ENCODE results near the gene OLFML1. TPM values are rescaled to one million over a fixed set of nuclear protein-coding genes. Genes with fewer than 3 reads are reported as not detected.

Gene OLFML1
- total RNA-seq, 1 donor from 2014 or later, result not detected

GRCh38 chr11:7527029-7527428 lies 41.7 kb downstream of the OLFML1 start:
- no peak overlapping the region for H3K4me3 Mint-ChIP-seq (ENCODE audit: unreplicated experiment)
- Histone ChIP-seq H2AFZ (ENCODE audit: low read depth, low read length) (no peak overlapping the region), H3K79me2 (ENCODE audit: insufficient read depth, low read length) (no peaks in the 10 kb centered on the region), H3K27me3 (ENCODE audit: insufficient read depth, low read length) (no peaks in the 10 kb centered on the region), H3K9me3 (ENCODE audit: insufficient read depth, low read depth, low read length) (no peaks in the 10 kb centered on the region), H3K4me1 (ENCODE audit: insufficient read depth, low read length) (no peaks in the 10 kb centered on the region), H3K4me2 (ENCODE audit: low read length) (no peak overlapping the region), H3K36me3 (ENCODE audit: insufficient read depth, low read length) (no peaks in the 10 kb centered on the region), H3K27ac (ENCODE audit: low read depth, low read length) (no peak overlapping the region), H3K9ac (ENCODE audit: low read length) (no peak overlapping the region), H3K4me3 (ENCODE audit: insufficient read depth, low read depth, low read length) (no peak overlapping the region), H4K20me1 (ENCODE audit: insufficient read depth, low read length) (no peaks in the 10 kb centered on the region)
- DNase-seq (ENCODE audit: low read depth) (no peak), FAIRE-seq (no peak)
- H3K27me3 Mint-ChIP-seq (ENCODE audit: low read depth, unreplicated experiment), result peaks cover 24% of the 10 kb centered on the region
- H3K36me3 Mint-ChIP-seq (ENCODE audit: low read depth, unreplicated experiment), result no peaks in the 10 kb centered on the region
- no peak for TF ChIP-seq EZH2 (IDR thresholded peaks at IDR 0.05; ENCODE audit: insufficient read depth, low read length)
- no peak for TF ChIP-seq CTCF (IDR thresholded peaks at IDR 0.05; ENCODE audit: insufficient read depth, low read depth, low read length)
- no peaks in the 10 kb centered on the region for H3K4me1 Mint-ChIP-seq (ENCODE audit: low read depth, unreplicated experiment)
- peaks cover 3% of the 10 kb centered on the region for H3K9me3 Mint-ChIP-seq (ENCODE audit: unreplicated experiment)
- H3K27ac Mint-ChIP-seq (ENCODE audit: unreplicated experiment), result no peak overlapping the region

GRCh38 chr11:7528514-7529049 lies 43.3 kb downstream of the OLFML1 start:
- Mint-ChIP-seq H3K27ac (ENCODE audit: unreplicated experiment) (no peak overlapping the region), H3K27me3 (ENCODE audit: low read depth, unreplicated experiment) (peaks cover 23% of the 10 kb centered on the region), H3K9me3 (ENCODE audit: unreplicated experiment) (peaks cover 3% of the 10 kb centered on the region), H3K36me3 (ENCODE audit: low read depth, unreplicated experiment) (no peaks in the 10 kb centered on the region), H3K4me1 (ENCODE audit: low read depth, unreplicated experiment) (no peaks in the 10 kb centered on the region), H3K4me3 (ENCODE audit: unreplicated experiment) (no peak overlapping the region)
- no peak for DNase-seq (ENCODE audit: low read depth)
- H3K9me3 ChIP-seq (ENCODE audit: insufficient read depth, low read depth, low read length), result no peaks in the 10 kb centered on the region
- no peaks in the 10 kb centered on the region for H3K27me3 ChIP-seq (ENCODE audit: insufficient read depth, low read length)
- FAIRE-seq, result no peak
- no peak overlapping the region for H3K4me2 ChIP-seq (ENCODE audit: low read length)
- H2AFZ ChIP-seq (ENCODE audit: low read depth, low read length), result no peak overlapping the region
- no peaks in the 10 kb centered on the region for H4K20me1 ChIP-seq (ENCODE audit: insufficient read depth, low read length)
- H3K9ac ChIP-seq (ENCODE audit: low read length), result no peak overlapping the region
- no peak overlapping the region for H3K27ac ChIP-seq (ENCODE audit: low read depth, low read length)
- H3K79me2 ChIP-seq (ENCODE audit: insufficient read depth, low read length), result no peaks in the 10 kb centered on the region
- TF ChIP-seq CTCF (IDR thresholded peaks at IDR 0.05; ENCODE audit: insufficient read depth, low read depth, low read length) (no peak), EZH2 (IDR thresholded peaks at IDR 0.05; ENCODE audit: insufficient read depth, low read length) (no peak)
- no peaks in the 10 kb centered on the region for H3K4me1 ChIP-seq (ENCODE audit: insufficient read depth, low read length)
- H3K4me3 ChIP-seq (ENCODE audit: insufficient read depth, low read depth, low read length), result no peak overlapping the region
- H3K36me3 ChIP-seq (ENCODE audit: insufficient read depth, low read length), result no peaks in the 10 kb centered on the region

GRCh38 chr11:7530013-7530640 lies 44.8 kb downstream of the OLFML1 start:
- Mint-ChIP-seq H3K4me3 (ENCODE audit: unreplicated experiment) (no peak overlapping the region), H3K36me3 (ENCODE audit: low read depth, unreplicated experiment) (peaks cover 2% of the 10 kb centered on the region), H3K27ac (ENCODE audit: unreplicated experiment) (no peak overlapping the region), H3K27me3 (ENCODE audit: low read depth, unreplicated experiment) (peaks cover 14% of the 10 kb centered on the region), H3K9me3 (ENCODE audit: unreplicated experiment) (peaks cover 3% of the 10 kb centered on the region), H3K4me1 (ENCODE audit: low read depth, unreplicated experiment) (no peaks in the 10 kb centered on the region)
- Histone ChIP-seq H3K4me3 (ENCODE audit: insufficient read depth, low read depth, low read length) (no peak overlapping the region), H3K27ac (ENCODE audit: low read depth, low read length) (no peak overlapping the region), H4K20me1 (ENCODE audit: insufficient read depth, low read length) (no peaks in the 10 kb centered on the region), H3K9ac (ENCODE audit: low read length) (no peak overlapping the region), H3K4me2 (ENCODE audit: low read length) (no peak overlapping the region), H3K36me3 (ENCODE audit: insufficient read depth, low read length) (no peaks in the 10 kb centered on the region), H3K79me2 (ENCODE audit: insufficient read depth, low read length) (no peaks in the 10 kb centered on the region), H3K9me3 (ENCODE audit: insufficient read depth, low read depth, low read length) (no peaks in the 10 kb centered on the region), H2AFZ (ENCODE audit: low read depth, low read length) (no peak overlapping the region), H3K27me3 (ENCODE audit: insufficient read depth, low read length) (no peaks in the 10 kb centered on the region), H3K4me1 (ENCODE audit: insufficient read depth, low read length) (no peaks in the 10 kb centered on the region)
- DNase-seq (ENCODE audit: low read depth) (no peak), FAIRE-seq (no peak)
- TF ChIP-seq EZH2 (IDR thresholded peaks at IDR 0.05; ENCODE audit: insufficient read depth, low read length), result no peak
